HEK293T (cell line): ENCODE measurements around the gene SPAG6.

Experiments
- ARNT ChIP-seq: fragments of 450-650 bp; IDR thresholded peaks from 2 replicates; pipeline ENCODE4 v1.6.1; 2017; ENCODE audit warnings: mild to moderate bottlenecking
- BHLHE40 ChIP-seq: fragments of 450-650 bp; IDR thresholded peaks from 2 replicates; pipeline ENCODE4 v1.6.1; 2016; ENCODE audit warnings: mild to moderate bottlenecking, moderate library complexity, borderline replicate concordance
- FOXA1 ChIP-seq: fragments of 450-650 bp; IDR thresholded peaks from 2 replicates; pipeline ENCODE4 v1.6.1; 2016; ENCODE audit warnings: mild to moderate bottlenecking
- FOXK2 ChIP-seq: fragments of 450-650 bp; IDR thresholded peaks from 2 replicates; pipeline ENCODE4 v1.6.1; 2016; ENCODE audit warnings: mild to moderate bottlenecking
- L3MBTL2 ChIP-seq: fragments of 450-650 bp; conservative IDR thresholded peaks from 2 replicates; pipeline ENCODE4 v1.6.1; 2016; ENCODE audit warnings: mild to moderate bottlenecking
- SP1 ChIP-seq: fragments of 450-650 bp; IDR thresholded peaks from 2 replicates; pipeline ENCODE4 v1.6.1; 2017
- SUZ12 ChIP-seq: fragments of 450-650 bp; IDR thresholded peaks from 2 replicates; pipeline ENCODE4 v1.6.1; 2016; ENCODE audit warnings: mild to moderate bottlenecking

DNA sequence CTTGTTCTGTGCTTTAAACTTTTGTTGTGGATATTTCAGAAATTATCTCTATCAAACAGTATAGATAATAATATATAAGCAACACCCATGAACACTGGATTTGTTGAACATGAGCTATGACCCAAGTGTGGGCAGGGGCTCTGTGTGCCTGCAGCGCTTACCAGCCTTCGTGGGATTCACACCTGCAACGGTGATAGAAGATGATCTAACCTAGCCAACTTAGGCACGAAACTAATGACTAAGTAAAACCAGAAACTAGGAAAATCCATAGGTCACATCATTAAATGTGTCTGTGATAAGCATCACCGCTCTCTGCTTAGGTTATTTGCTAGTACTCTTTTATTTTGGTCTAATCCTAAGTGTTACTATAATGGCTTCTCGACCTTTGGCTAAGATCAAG lies 18.0 kb downstream of the SPAG6 start:
- TF ChIP-seq BHLHE40: no peak
- no peak for TF ChIP-seq FOXA1
- no peak for TF ChIP-seq FOXK2
- no peak for TF ChIP-seq SP1
- no peak for TF ChIP-seq L3MBTL2
- TF ChIP-seq SUZ12: no peak
- no peak for TF ChIP-seq ARNT
